ENCODE data around the gene DPYD.

The DPYD gene

DNA sequence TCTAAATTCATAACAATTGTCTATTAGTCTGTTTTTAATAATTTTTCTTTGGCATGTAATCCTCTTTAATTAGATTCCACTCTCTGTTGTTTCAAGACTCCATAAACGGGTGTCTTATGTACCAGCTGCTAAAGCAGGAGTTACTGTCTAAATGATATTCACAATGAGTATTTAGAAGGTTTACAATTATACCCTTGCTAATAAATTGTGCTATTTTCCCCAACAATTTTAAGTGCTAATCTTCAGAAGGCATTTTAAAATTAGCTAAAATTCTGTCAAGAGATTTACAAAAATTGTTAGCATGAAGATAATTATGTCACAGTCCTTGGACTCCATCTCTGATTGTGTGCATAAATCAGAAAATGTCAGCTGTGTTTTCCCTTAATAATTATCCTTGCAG lies 83.7 kb downstream of the DPYD start:
- no peak for DNase-seq (ENCODE audit: low spot score)

- no peak for DNase-seq (ENCODE audit: low spot score)
These were observed 85.9 kb downstream of the DPYD start for GRCh38 chr1:97834899-97835298.

DNA sequence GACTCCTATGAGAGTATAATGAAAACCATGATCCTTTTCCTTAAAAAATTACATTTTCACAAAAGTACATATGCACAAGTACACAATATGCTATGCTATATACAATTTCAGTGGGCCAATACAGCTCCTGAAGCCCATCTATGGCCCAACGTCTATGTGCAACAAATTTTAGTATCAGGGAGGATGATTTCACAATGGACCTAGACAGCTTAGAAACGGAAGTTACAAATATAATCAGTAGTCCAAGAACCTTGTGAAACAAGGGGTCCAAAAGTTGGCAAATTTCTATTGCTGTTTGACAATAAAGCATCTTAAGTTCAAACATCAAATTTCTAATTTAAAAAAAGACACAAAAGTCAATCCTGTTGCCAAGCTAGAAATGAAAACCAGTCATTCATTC lies 87.0 kb downstream of the DPYD start:
- no peak for DNase-seq (ENCODE audit: low spot score)

DNA sequence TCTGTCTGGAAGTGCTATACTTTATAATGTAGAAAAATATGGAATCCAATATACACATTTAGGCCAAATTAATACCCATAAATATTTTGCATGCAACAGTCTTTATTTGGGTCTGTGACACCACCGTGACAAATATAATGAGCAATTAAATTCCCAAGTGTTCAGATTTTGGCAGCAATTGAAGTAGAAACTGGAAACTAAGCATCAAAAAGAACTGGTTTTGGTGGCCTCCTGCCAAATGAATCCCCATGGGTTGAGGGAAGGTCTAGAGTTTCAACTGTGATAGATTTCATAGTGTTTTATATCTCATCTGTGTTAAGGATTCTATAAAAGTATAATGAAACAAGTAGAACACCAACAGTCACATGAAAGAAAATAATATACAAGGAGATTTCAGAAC lies 88.4 kb downstream of the DPYD start:
- no peak for DNase-seq (ENCODE audit: low spot score)

DNA sequence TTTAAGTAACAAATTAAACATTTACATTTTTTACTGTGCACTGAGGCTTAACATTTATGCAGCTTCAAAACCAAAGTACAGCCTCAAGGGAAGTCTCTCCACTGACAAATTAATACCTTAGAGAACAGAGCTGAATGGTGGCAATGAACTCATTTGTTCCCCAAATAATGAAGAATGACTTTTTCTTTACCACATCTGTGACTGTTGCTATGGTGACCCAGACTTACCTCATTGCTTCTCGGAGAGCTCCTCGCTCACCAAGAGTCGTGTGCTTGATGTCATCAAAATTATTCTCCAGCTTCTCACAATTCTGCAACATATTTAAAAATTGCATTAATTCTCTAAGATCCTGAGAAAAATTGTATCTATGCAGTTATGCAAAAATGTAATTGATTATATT lies 92.9 kb downstream of the DPYD start:
- no peak for DNase-seq (ENCODE audit: low spot score)

GRCh38 chr1:97826820-97827219 lies 94.0 kb downstream of the DPYD start:
- no peak for DNase-seq (ENCODE audit: low spot score)

DNA sequence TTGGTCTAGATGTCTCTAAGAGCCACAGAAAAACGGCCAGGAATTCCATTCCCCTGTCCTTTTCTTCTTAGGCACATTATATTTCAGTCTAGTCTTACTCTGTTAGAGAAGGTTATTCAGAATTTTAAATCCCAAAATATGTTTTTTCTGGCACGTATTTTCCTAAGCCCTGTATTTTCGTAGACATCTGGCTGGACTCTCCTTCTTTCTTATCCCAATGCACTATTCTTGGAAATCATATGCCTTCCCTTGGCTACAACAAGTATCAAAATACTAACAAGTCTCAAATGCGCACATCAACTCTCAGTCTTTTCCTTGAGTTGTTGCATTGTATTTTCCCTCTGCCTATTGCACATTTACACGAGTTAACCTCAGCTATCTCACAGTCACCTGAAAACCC lies 96.2 kb downstream of the DPYD start:
- no peak for DNase-seq (ENCODE audit: low spot score)

DNA sequence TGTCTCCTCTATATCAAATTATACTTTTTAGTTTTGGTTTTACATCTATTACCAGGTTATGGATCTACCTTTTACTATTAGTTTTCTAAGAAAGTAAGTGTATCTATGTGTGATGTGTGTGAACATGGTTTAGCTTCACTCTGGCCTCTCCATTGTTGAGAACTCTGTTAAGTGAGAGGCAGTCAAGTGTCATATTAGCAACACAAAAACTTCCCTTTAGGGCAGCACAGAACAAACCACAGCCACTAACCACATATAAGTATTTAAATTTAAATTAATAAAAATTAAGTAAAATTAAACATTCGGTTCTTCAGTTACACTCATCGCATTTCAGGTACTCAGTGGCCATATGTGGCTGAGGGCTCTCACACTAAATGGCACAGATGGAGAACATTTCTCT lies 96.6 kb downstream of the DPYD start:
- no peak for DNase-seq (ENCODE audit: low spot score)

DNA sequence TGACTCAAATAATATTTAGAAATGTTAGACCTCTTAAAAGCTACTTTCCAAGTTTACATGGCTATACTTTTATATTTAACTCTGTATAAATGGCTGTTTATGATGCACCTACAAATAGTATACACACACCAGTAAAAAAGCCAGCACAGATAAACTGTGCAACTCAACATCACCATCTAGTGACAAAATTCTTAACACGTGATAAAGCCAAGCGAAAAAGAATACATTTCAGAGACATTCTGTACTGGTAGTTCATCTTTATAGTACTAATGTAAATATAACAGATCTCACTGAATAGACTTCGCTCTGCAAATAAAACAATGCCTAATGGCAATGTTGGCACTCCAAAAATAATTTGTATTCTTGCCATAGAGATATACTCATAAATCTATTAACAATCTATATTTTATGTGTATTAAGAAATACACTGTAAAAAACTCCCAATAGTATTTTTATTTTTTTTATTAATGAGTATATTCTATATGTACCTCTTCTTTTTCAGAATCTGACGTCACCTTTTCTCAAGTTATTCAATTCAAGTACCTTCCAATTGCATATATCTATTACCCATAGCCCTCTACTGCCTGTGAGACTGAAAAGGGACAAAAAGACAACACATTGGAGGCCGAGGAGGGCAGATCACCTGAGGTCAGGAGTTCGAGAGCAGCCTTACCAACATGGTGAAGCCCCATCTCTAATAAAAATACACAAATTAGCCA lies 100.2 kb downstream of the DPYD start:
- DNase-seq (ENCODE audit: low spot score), result peak; percentile 25

DNA sequence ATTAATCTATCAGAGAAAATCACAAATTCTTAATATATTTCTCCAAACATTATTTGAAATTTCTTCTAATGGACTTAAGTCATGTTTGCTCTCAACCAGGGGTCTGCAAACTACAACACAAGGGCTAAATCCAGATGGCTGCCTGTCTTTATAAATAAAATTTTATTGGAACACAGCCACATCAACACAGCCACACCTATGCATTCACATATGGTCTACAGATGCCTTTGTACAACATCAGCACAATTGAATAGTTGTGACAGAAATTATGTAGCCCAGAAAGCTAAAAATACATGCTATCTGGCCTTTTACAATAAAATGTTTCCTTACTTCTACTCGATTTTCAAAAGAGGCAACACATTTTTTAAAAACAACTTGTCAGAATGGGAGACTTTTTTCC lies 103.9 kb downstream of the DPYD start:
- DNase-seq (ENCODE audit: low spot score), result no peak

DNA sequence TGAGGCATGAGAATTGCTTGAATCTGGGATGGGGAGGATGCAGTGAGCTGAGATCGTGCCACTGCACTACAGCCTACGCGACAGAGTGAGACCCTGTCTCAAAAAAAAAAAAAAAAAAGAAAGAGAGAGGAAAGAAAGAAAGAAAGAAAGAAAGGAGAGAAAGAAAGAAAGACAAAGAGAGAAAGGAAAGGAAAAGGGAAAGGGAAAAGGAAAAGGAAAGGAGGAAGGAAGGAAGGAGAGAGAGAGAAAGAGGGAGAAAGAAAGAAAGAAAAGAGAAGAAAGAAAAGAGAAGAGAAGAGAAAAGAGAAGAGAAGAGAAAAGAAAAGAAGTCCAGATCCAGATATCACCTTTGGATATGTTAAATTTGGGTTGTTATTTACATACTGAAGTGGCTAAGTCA lies 106.0 kb downstream of the DPYD start:
- DNase-seq (ENCODE audit: low spot score), result no peak

DNA sequence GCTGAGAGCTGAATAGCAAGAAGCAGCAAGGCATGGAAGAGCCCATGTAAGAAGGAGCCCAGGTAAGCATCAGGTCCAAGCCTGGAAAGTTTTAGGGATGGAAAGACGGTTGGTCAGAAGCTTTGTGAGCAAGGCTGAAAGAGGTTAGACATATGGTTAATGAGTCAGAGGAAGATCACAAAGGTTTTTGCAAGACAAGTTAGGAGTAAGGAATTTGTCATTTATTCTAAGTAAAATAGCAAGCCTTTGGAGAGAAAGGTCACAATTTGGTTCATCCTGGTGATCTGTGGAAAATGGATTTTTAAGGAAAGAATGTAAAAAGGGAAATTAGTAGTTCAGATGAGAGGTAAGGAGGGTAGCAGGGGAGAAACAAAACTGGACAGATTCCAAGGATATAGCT lies 106.7 kb downstream of the DPYD start:
- DNase-seq (ENCODE audit: low spot score), result no peak

GRCh38 chr1:97812076-97812475 lies 108.8 kb downstream of the DPYD start:
- DNase-seq (ENCODE audit: low spot score), result no peak

DNA sequence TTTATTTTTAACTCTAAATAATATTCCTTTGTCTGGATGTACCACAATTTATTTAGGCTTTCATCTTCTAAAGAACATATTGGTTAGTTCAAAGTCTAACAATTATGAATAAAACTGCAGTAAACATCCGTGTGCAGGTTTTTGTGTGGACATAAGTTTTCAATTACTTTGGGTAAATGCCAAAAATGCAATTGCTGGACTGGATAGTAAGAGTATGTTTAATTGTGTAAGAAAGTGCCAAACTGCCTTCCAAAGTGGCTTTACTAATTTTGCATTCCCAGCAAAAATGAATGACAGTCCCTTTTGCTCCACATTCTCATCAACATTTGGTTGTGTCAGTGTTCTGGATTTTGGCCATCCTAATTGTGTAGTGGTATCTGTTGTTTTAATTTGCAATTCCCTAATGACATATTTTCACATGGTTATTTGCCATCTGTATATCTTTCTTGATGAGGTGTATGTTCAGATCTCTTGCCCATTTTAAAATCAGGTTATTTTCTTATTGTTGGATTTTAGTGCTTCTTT lies 113.8 kb downstream of the DPYD start:
- no peak for DNase-seq (ENCODE audit: low spot score)

DNA sequence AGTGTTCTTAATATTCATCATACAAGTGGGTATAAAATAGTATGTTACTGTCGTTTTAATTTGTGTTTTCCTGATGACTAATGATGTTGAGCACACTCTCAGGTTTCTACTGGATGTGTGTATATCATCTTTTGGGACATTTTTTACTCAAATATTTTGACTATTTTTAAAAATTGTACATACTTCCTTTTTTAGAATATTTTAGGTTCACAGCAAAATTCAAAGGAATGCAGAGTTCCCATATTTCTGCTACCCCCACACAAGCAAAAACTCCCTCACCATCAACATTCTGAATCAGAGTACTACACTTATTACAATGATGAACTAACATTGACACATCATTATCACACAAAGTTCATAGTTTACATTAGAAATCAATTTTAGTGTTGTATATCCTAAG lies 114.5 kb downstream of the DPYD start:
- no peak for DNase-seq (ENCODE audit: low spot score)

DNA sequence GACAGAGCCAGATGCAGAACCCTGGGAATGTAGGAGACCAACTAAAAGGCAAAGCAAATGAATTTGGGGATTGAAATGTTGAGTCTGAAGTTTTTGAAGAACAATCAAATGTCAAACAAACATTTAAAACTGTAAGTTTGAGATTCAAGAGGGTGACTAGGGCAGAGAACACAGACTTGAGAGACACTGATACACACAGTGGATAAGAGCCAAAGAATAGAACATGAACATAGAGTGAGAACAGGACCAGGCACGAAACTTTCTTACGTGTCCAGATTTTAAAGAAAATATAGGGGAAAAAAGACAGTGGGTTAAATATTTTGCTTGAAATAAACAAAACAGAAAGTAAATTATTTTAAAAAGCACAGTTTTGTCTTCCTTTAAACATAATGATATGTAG lies 115.7 kb downstream of the DPYD start:
- DNase-seq (ENCODE audit: low spot score), result no peak

- DNase-seq (ENCODE audit: low spot score), result no peak
These were observed 117.8 kb downstream of the DPYD start for GRCh38 chr1:97803026-97803425.

- DNase-seq (ENCODE audit: low spot score), result no peak
These were observed 118.8 kb downstream of the DPYD start for GRCh38 chr1:97802011-97802410.

DNA sequence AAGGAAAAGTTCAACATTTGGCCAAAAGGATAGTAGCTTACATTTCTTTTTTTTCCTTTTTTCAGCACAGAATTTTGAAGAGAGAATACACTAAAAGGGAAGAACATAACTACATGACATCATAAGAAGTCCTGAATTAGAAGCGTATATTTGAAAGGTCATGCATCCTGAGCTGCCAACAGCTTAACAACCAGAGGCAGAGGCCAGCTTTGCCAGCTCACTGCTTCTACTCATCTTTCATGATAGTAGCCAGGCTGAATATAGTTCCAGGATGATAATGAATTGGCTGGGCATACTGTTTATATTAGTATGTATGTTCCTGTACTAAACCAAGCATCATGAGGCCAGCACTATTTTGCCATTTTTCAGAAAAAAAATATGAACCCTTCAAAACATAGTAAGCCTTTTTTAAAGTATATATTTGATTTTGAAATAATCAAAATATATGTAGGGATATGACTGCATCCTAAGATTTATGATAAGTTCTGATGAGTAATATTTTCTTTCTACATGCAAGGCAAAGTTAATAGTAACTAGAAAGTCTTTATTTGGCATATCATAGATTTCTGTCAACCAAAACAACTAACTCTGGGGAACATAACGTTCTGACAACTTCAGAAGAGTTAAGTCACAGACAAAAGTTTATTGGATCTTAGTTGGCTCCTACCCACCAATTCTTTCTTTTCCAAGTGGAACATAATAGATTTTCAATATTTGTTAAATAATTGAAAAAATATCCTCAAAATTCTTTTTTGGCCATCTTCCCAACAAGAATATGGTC lies 123.2 kb downstream of the DPYD start:
- DNase-seq (ENCODE audit: low spot score), result no peak

DNA sequence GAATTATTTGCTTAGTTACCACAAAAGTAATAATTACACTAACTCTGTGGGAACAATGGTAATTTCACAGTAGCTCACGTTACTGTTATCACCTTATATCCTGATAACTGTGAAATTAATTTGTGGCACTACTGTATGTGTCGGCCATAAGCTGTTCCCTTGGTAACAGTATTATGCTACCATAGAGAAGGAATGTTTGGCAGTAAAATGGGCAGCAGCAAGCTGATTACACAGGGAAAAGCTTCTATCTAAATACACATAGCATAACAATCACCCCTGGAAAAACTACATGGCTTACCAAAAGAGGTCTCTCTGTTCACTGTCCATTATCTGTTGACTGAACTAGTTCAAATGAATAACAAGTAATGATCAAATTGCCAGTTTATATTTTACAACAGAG lies 124.1 kb downstream of the DPYD start:
- DNase-seq (ENCODE audit: low spot score), result no peak

DNA sequence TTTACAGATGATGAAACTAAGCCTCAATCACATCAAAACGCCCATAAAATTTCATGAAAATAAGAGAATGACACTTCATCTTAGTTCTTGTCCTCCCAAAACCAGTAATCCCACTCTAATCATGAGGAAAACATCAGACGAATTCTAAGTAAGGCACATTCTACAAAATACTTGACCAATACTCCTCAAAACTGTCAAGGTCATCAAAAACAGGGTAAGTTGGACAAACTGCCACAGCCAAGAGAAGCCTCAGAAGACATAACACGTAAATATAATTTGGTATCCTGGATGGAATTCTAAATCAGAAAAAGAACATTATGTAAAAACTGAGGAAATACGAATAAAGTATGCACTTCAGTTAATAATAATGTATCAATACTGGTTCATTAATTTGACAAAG lies 128.2 kb downstream of the DPYD start:
- no peak for DNase-seq (ENCODE audit: low spot score)

DNA sequence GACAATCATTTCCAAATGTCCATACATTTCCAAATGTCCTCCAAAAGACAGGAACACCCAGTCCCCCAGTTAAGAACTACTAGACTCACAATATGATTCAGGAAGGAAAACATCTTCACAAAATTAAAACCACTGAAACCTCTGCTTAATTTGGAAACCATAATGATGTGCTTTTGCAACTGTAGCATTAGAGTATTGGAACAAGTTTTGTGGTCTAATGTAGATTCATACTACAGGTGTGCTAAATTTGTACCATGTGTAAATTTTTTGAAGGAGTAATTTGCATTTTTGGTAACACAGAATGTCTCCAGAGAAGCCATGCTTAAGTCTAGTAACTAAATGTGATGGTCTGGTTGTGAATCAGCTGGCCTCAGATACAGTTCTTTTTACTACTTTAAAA lies 129.6 kb downstream of the DPYD start:
- DNase-seq (ENCODE audit: low spot score), result peak; percentile 29

DNA sequence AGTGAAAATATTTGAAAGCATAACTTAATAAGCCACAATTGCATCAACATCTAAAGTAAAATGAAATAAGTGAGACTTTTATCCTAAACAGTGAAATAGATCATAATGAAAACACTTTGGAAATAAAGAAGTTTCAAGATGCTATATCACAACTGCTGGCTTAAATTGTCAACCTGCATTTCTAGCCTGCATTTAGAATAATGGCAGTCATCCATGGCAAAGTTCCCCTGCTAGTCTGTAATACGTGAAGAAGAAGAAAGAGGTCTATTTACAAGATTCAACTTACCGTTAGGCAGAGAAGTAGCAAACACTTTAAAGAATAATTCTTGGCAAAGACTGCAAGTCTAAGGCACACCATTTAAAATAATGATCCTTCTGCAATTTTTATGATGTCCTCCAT lies 133.6 kb downstream of the DPYD start:
- DNase-seq (ENCODE audit: low spot score), result no peak

DNA sequence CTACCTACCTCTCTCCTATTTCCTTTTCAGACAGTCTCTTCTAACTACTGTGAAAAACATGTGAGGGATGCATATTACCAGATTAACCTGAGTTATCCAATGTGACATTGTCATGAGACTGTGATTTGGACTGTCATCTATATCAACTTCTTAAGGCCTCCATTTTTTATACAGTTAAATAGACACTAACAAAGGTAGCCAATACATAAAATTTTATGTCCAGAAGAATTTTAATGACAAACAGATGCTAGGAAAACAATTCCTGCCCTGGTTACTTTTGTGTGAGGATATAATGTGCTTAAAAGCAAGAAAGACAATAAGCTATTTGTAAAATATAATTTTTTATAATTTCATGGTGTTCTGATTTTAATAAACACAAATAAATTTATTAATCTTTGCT lies 136.2 kb downstream of the DPYD start:
- DNase-seq (ENCODE audit: low spot score), result no peak
